Osteoblast (primary cell): ENCODE data around the gene RBM10. TPM values are rescaled to one million over a fixed set of nuclear protein-coding genes. Genes with fewer than 3 reads are reported as not detected.

Source experiments
- DNase-seq: peaks from one replicate; pipeline ENCODE4 v3.0.0; 2011; ENCODE audit warnings: low spot score, mixed read lengths; ENCODE audit not compliant: insufficient read length; ENCODE audit errors: missing footprints
- H2AFZ ChIP-seq: 2 replicates; pipeline ENCODE4 v1.6.0; 2011; ENCODE audit warnings: mild to moderate bottlenecking, low read length
- H3K27ac ChIP-seq: 2 replicates; pipeline ENCODE4 v1.5.1; 2011; ENCODE audit warnings: mild to moderate bottlenecking, low read depth, low read length, moderate library complexity
- H3K27me3 ChIP-seq: 2 replicates; pipeline ENCODE4 v1.6.0; 2012; ENCODE audit warnings: mild to moderate bottlenecking, control low read depth, inconsistent platforms, low read length, moderate library complexity; ENCODE audit not compliant: insufficient read depth
- H3K36me3 ChIP-seq: 2 replicates; pipeline ENCODE4 v1.5.1; 2011; ENCODE audit warnings: mild to moderate bottlenecking, low read length, control low read depth, moderate library complexity; ENCODE audit not compliant: insufficient read depth
- H3K4me1 ChIP-seq: 2 replicates; pipeline ENCODE4 v1.5.1; 2011; ENCODE audit warnings: mild to moderate bottlenecking, low read length, control low read depth, moderate library complexity; ENCODE audit not compliant: insufficient read depth
- H3K4me2 ChIP-seq: 2 replicates; pipeline ENCODE4 v1.6.0; 2011; ENCODE audit warnings: mild to moderate bottlenecking, low read length; ENCODE audit not compliant: insufficient read depth
- H3K4me3 ChIP-seq: fragments of 200-600 bp; sonication (generic); 3 replicates; pipeline ENCODE4 v1.5.1; 2012; ENCODE audit warnings: mild to moderate bottlenecking, low read length, inconsistent platforms; ENCODE audit not compliant: insufficient read depth
- H3K79me2 ChIP-seq: 2 replicates; pipeline ENCODE4 v1.6.0; 2012; ENCODE audit warnings: mild to moderate bottlenecking, low read length, control low read depth, inconsistent platforms; ENCODE audit not compliant: insufficient read depth
- H3K9me3 ChIP-seq: 2 replicates; pipeline ENCODE4 v1.5.1; 2011; ENCODE audit warnings: low read depth, low read length, control low read depth
- H4K20me1 ChIP-seq: 2 replicates; pipeline ENCODE4 v1.6.0; 2012; ENCODE audit warnings: mild to moderate bottlenecking, low read length, control low read depth; ENCODE audit not compliant: insufficient read depth
- CTCF ChIP-seq: IDR thresholded peaks from 2 replicates; pipeline ENCODE4 v1.5.1; 2011; ENCODE audit warnings: mild to moderate bottlenecking, low read depth, low read length, moderate library complexity; ENCODE audit errors: extremely low read depth
- total RNA-seq: library from RNA; depleted of rRNA; stranded (reverse); fragments of >200 nt; gene quantifications from 2 replicates; pipeline ENCODE4 v1.2.3, GENCODE V29; 2012

RBM10 gene
- total RNA-seq, 1 donor: 32.9 TPM

DNA sequence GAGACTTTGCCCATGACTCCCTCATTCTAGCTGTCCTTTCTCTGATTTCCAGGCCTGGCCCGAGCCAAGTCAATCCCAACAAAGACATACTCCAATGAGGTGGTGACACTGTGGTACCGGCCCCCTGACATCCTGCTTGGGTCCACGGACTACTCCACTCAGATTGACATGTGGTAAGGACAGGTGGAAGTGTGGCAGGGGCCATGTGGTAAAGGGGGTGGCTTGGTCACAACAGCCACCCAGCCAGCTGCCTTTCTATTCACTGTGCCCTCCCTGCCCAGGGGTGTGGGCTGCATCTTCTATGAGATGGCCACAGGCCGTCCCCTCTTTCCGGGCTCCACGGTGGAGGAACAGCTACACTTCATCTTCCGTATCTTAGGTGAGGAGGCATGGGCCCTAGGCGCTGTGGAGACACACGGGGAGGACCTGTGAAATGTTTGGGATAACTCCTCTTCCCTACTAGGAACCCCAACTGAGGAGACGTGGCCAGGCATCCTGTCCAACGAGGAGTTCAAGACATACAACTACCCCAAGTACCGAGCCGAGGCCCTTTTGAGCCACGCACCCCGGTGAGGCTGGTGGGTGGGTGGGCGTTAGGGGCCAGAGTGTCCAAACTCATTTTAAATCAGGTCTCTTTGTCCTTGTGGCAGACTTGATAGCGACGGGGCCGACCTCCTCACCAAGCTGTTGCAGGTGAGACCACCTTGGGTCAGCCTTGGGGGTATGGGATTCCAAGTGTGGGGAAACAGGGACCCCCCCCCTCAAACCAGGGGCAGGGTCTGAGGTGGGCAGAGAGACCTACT, 81.7 kb downstream of the RBM10 start:
- Histone ChIP-seq H4K20me1 (peaks cover 25% of the 10 kb centered on the region), H3K36me3 (peaks cover 56% of the 10 kb centered on the region), H3K4me1 (no peaks in the 10 kb centered on the region), H3K27me3 (no peaks in the 10 kb centered on the region), H3K79me2 (peaks cover 17% of the 10 kb centered on the region), H3K4me2 (no peak overlapping the region), H2AFZ (no peak overlapping the region), H3K4me3 (no peak overlapping the region), H3K27ac (no peak overlapping the region), H3K9me3 (no peaks in the 10 kb centered on the region)
- DNase-seq: peak; percentile 64
- TF ChIP-seq CTCF: no peak

DNA sequence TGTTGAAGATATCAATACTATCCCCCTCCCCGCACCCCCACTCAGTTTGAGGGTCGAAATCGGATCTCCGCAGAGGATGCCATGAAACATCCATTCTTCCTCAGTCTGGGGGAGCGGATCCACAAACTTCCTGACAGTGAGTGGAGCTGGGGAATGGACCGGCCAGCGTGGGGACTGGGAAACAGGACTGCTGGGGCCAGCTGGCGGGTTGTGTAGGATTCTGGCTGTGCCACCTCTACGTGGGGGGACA, 82.2 kb downstream of the RBM10 start:
- Histone ChIP-seq H3K27ac (no peak overlapping the region), H3K9me3 (no peaks in the 10 kb centered on the region), H3K27me3 (no peaks in the 10 kb centered on the region), H3K4me1 (peaks cover 2% of the 10 kb centered on the region), H4K20me1 (peaks cover 20% of the 10 kb centered on the region), H2AFZ (no peak overlapping the region), H3K4me2 (no peak overlapping the region), H3K36me3 (peaks cover 56% of the 10 kb centered on the region), H3K79me2 (peaks cover 11% of the 10 kb centered on the region), H3K4me3 (no peak overlapping the region)
- TF ChIP-seq CTCF: no peak
- no peak for DNase-seq

- no peak overlapping the region for H3K4me2 ChIP-seq
- H3K9me3 ChIP-seq: no peaks in the 10 kb centered on the region
- no peak overlapping the region for H3K4me3 ChIP-seq
- no peak overlapping the region for H3K27ac ChIP-seq
- peaks cover 6% of the 10 kb centered on the region for H3K4me1 ChIP-seq
- peaks cover 2% of the 10 kb centered on the region for H3K79me2 ChIP-seq
- H3K27me3 ChIP-seq: no peaks in the 10 kb centered on the region
- H4K20me1 ChIP-seq: peaks cover 10% of the 10 kb centered on the region
- TF ChIP-seq CTCF: no peak
- no peak overlapping the region for H2AFZ ChIP-seq
- DNase-seq: no peak
- peaks cover 48% of the 10 kb centered on the region for H3K36me3 ChIP-seq
Measured at GRCh38 chrX:47228550-47229270, 83.7 kb downstream of the RBM10 start.

- Histone ChIP-seq H4K20me1 (peaks cover 6% of the 10 kb centered on the region), H3K27me3 (no peaks in the 10 kb centered on the region), H3K4me3 (no peak overlapping the region), H3K4me2 (no peak overlapping the region), H2AFZ (no peak overlapping the region), H3K36me3 (peaks cover 42% of the 10 kb centered on the region), H3K27ac (no peak overlapping the region), H3K4me1 (peaks cover 6% of the 10 kb centered on the region), H3K9me3 (no peaks in the 10 kb centered on the region), H3K79me2 (peaks cover 7% of the 10 kb centered on the region)
- TF ChIP-seq CTCF: no peak
- no peak for DNase-seq
Measured at GRCh38 chrX:47229427-47229826, 84.4 kb downstream of the RBM10 start.
